Mucosa of gallbladder (tissue), 1 donor: ENCODE results near the gene APLF. TPM values are rescaled to one million over a fixed set of nuclear protein-coding genes. Genes with fewer than 3 reads are reported as not detected.

Experiments
- DNase-seq: peaks from one replicate; pipeline ENCODE4 v3.0.0-alpha.2; 2020; ENCODE audit warnings: low spot score
- total RNA-seq: library from RNA; stranded (reverse); gene quantifications from one replicate; pipeline ENCODE4 v1.2.1, GENCODE V29; 2021
- donor health status: DM: no; HTN: no; CAD: no.

APLF gene, protein sequence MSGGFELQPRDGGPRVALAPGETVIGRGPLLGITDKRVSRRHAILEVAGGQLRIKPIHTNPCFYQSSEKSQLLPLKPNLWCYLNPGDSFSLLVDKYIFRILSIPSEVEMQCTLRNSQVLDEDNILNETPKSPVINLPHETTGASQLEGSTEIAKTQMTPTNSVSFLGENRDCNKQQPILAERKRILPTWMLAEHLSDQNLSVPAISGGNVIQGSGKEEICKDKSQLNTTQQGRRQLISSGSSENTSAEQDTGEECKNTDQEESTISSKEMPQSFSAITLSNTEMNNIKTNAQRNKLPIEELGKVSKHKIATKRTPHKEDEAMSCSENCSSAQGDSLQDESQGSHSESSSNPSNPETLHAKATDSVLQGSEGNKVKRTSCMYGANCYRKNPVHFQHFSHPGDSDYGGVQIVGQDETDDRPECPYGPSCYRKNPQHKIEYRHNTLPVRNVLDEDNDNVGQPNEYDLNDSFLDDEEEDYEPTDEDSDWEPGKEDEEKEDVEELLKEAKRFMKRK
- 3.5 TPM for total RNA-seq

DNA sequence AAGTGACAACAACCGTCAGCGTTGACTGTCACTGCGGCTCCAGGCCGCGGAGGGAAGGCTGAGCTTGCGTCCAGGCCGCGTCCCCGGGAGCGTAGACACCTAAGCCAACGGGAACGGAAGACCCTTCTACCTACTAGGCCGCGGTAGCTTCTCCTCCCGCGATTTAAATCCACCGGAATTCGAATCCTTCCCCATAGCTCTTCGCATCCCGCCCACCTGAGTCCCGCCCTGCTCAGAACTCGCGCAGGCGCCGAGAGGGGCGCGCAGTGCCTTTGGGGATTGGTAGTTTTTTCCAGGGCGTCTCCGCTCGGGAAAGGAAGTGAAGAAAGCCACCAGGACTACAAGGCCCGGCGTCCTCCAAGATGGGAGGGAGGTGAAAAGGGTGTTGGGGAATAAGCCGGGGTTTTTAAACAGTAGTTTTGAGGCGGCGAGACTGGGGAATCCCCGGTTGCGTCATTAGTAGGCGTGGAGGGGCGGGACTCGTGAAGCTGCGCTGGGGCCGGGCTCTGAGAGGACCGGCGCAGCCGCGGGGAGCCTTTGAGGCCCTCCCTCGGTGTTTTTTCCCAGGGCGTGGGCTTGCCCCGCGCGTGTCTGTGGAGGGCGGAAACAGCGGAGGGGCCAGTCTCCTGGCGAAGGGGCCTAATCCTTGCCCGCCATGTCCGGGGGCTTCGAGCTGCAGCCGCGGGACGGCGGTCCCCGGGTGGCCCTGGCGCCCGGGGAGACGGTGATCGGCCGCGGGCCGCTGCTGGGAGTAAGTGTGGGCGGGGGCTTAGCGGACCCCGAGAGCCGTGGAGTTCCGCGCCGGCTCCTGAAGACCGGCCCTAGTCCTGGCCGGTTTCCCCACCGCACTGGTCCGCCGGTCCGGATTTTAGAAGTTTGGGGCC, at the start of gene APLF, which contains the start of gene FBXO48:
APLF (plus strand) TSS at position 509 of the 884 bp plus-strand sequence; CDS start at position 656, 147 bp downstream.
FBXO48 (minus strand) TSS at position 218 of the 884 bp plus-strand sequence. CDS start 2,149 bp downstream, outside the sequence.
- peak; percentile 98 for DNase-seq

DNA sequence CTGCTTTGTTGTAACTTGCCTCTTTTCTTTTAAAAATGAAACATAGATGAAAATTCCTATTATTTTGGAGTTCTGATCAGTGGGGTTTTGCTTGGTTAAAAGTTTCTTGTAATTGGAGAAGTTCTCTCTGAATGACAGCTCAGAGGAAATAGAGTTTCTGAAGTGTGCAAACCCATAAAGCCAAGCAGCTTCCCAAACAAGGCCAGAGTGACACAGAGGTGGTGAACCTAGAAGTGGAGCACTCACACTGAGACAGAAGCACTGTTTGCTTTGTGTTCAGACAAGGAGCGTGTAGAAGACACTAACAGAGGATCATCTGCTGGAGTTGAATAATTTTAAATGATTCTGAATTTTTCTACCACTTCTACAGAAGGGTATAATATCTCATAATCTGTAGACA, 49.5 kb upstream of the APLF start:
- DNase-seq: no peak

GRCh38 chr2:68418419-68418818, 49.0 kb upstream of the APLF start:
- DNase-seq: no peak

DNA sequence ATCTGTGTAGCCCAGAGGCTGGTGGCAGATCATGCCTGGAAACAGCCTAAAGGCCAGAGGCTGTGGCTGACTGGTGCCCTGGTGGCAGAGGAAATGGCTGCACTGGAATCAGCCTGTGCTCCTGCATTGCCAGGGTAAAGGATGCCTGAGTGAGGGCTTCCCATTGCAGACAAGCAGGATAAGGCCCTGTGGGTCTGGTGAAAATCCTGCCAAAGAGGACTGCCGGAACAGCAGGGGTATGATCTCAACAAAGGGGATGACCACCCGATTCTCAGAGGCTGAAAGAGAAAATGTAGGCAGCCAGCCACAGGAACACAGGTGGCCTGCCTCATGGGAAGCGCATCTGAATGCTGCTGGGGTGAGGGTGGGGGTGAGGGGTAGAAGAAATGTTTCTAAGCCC, 48.5 kb upstream of the APLF start:
- DNase-seq: no peak

DNA sequence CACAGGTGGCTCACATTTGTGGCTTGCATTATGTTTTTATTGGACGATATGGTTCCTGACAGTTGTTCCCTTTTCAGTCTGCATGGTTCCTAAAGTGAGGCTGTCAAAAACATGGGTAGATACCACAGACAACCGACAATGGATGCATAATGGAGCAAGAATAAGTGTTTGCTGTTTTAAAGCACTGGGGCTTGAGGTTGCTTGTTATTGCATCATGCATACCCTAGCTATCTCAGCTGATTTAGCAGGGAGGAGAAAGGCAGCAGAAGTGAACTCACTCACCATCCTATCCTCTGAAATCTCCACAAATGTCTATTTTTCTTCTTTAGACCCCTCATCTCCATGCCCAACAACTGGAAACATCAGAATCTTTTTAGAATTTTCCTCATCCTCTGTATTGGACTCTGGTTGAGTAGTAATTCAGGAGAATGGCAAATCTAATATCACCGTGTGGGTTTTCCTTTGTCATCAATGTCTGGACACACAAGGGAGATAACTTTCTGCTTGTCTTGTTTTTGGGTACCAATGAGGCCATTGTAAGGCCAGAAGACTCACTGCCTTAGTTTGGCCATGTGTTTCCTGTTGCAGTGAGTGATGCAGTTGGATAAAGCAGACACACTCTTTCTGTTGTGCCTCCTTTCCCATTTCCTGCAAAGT, 47.0 kb upstream of the APLF start:
- no peak for DNase-seq

- DNase-seq: no peak
These were observed 43.3 kb upstream of the APLF start for GRCh38 chr2:68423966-68424650.

- no peak for DNase-seq
These were observed 41.9 kb upstream of the APLF start for GRCh38 chr2:68425503-68425902.

- no peak for DNase-seq
These were observed 40.9 kb upstream of the APLF start for GRCh38 chr2:68426446-68426845.

- no peak for DNase-seq
These were observed 40.4 kb upstream of the APLF start for GRCh38 chr2:68426848-68427579.

GRCh38 chr2:68428126-68428525, 39.3 kb upstream of the APLF start:
- DNase-seq: no peak

GRCh38 chr2:68428746-68429145, 38.6 kb upstream of the APLF start:
- no peak for DNase-seq

GRCh38 chr2:68429311-68429826, 38.0 kb upstream of the APLF start:
- DNase-seq: no peak

DNA sequence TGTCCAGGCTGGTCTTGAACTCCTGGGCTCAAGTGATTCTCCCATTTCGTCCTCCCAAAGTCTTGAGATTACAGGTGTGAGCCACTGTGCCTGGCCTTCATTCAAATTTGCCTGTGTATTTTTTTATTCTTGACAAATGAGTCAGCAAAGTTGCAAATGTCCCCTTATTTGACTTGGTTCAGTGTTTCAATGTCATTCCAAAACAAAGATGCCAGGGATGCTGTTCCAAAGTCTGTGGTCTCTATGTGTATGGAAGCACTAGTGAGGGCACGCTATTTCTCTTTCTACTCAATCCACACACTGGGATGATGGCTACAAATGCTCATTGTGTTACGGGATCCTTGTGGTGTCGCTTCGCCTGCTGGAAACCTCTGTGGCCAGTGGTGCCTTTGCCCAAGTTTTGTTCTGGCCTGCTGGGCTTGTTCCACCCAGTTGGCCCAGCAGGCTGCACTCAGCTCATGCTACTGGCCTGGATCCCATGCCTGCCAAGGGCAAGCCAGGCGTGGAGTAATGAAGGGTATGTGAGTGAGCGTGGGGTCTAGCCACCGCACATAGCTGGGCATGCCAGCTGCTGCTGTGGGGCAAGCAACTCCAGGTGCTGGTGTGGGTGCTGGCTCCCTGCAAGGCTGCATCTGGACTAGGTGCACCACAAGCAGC, 35.9 kb upstream of the APLF start:
- no peak for DNase-seq

DNA sequence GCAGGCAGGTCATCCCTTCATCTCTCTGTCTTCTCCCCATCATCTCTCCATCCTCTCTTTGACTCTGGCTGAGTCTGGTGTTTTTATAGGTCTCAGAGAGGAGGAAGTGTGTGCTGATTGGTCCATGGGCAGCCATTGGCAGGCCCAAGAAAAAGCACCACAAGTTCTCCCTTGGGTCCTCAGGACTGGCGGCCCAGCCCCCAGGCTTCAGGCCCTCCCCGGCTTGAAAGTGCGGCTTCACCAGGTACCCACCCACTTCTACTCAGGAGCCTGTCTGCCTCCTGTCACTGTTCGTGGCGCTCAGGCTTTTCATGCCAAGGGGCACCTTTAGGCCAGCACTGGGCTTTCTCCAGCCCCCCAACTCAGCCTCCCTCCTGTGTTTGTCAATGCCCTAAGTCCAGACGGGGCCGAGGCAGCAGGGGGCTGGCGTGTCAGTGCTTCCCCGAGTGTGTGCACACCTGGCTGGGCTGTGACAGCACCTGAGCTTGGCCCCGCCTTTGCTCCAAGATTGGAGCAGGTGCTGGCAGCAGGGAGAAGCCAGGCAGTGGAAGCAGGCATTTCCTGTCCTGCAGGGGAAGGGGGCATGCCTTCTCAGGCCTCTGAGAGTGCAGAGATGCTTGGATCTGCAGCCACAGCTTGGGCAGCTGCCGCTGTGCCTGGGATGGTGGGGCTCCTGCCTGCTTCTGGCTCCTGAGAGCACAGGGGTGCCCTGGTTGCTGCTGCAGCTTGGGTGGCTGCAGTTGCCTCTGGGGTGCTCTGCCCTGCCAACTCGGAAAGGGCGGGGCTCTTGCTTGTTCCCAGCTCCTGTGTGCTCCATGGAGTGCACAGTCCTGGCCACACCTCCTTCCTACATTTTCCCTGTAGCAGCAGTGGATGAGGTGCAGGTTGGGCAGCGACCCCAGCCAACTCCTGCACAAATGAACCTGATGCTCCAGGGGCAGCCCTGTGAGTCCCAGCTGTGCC, 34.4 kb upstream of the APLF start:
- no peak for DNase-seq

- no peak for DNase-seq
These were observed 32.4 kb upstream of the APLF start for GRCh38 chr2:68434981-68435380.

DNA sequence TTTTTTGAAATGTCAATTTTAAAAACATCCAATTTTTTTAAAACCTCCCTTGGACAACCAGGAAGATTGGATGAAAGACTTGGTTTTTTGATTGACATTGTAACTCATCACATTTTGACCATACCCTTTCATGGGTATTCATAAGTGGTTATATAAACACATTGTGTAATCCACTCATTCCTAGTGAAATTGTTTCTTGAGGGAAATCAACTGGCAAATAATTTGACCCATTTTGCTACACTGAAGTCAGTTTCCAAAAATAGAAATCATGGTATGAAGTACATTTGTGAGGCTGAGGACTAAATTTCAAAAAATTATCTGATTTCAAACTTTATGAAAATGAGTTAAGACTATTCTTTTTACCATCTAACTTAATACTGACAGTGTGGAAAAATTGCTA, 31.8 kb upstream of the APLF start:
- no peak for DNase-seq

- DNase-seq: no peak
These were observed 31.1 kb upstream of the APLF start for GRCh38 chr2:68436270-68436669.

DNA sequence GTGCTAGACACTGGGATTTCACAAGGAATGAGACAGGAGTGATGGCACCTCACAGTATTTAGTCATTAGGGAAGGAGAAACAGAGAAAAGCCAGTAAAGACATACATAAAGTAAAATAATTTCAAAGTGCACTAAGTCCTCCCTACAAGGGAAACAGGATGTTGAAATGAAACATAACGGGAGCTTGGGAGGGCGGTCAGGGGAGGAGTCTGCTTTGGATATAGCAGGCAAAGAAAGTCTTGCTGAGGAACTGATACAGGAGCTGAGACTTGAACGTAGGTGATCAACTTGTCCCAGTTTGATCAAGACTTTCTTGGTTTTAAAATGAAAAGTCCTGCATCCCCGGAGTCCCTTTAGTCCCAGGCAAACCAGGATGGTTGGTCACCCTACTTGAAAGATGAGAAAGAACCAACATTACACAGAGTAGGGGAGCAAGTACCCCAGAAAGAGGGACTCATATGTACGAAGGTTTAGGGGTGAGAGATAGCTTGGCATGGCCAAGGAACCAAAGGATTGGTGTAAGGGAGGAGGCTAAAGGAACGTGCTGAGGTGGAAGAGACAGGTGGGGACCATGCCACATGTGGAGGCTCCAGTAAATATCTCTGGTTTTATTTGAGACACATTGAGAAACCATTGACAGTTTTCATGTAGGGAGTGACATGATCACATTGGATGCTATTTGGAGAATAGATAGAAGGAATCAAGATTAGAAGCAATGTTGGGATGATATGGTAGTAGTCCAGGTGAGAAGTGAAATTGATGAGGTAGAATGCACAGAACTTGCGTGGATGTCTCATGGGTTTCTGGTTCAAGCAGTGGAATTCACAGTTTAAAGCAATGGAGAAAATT, 28.7 kb upstream of the APLF start:
- DNase-seq: no peak
